ENCODE results near the gene BCAR1.
"Not testable (repeated sequence)": the region's sequence is repeated elsewhere in the genome, so short reads cannot be mapped to it uniquely, and the experiment has no call there.

Gene BCAR1, protein sequence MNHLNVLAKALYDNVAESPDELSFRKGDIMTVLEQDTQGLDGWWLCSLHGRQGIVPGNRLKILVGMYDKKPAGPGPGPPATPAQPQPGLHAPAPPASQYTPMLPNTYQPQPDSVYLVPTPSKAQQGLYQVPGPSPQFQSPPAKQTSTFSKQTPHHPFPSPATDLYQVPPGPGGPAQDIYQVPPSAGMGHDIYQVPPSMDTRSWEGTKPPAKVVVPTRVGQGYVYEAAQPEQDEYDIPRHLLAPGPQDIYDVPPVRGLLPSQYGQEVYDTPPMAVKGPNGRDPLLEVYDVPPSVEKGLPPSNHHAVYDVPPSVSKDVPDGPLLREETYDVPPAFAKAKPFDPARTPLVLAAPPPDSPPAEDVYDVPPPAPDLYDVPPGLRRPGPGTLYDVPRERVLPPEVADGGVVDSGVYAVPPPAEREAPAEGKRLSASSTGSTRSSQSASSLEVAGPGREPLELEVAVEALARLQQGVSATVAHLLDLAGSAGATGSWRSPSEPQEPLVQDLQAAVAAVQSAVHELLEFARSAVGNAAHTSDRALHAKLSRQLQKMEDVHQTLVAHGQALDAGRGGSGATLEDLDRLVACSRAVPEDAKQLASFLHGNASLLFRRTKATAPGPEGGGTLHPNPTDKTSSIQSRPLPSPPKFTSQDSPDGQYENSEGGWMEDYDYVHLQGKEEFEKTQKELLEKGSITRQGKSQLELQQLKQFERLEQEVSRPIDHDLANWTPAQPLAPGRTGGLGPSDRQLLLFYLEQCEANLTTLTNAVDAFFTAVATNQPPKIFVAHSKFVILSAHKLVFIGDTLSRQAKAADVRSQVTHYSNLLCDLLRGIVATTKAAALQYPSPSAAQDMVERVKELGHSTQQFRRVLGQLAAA

DNA sequence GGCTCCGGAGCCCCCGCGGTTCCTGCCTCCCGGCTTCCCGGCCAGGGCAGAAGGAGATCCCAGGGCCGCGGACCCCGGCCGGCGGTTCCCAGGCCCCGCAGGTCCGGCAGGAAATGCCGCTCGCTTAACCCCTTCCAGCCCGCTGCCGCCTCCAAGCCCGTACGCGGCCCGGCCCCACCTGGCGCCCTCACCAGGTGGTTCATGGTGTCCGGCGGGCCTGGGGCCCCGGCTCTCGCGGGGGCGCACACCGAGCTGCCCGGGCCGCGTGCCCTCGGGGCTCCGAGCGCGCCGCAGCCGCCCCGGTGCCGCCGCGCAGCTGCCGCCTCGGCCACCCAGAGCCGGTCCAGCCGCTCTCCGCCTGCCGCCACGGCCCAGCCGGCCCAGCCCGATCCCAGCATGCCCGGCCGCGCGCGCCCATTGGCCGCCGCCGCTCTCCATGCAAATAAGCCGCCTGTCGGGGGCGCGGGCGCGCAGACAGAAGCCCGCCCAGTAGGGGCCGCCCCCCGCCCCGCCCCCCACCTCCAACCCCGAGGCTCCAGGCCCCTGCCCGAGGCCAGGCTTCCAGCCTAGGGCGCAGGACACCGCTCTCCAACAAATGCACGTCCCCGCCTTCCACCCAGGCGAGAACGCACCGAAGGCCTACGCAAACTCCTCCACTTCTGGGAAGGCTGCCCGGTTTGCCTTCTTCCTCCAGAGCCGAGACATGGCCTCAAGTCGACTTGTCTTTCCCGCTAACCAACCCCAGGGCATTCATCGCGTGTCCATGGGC lies at the start of gene BCAR1:
BCAR1 (minus strand) TSS at position 345 of the 769 bp plus-strand sequence; CDS start at position 203, 142 bp downstream.
- peak; percentile 60 for DNase-seq

DNA sequence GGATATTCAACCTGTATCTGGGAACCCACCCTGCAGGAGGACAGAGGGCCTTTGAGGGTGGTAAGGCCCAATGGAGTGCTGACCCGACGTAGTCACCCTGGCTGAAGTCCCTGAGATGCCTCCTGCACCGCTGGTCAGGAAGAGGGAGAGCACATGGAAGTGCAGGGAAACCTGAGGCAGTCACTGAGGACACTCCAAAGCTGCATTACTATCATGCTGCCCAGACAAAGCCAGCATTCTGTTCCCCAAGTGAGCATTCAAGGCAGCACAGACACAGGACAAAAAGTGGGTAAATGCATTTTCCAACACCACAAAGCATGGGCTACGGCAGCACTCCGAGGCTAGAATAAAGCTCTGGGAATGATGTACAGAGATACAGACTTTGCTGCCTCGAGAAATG lies 46.8 kb upstream of the BCAR1 start:
- no peak for DNase-seq

DNA sequence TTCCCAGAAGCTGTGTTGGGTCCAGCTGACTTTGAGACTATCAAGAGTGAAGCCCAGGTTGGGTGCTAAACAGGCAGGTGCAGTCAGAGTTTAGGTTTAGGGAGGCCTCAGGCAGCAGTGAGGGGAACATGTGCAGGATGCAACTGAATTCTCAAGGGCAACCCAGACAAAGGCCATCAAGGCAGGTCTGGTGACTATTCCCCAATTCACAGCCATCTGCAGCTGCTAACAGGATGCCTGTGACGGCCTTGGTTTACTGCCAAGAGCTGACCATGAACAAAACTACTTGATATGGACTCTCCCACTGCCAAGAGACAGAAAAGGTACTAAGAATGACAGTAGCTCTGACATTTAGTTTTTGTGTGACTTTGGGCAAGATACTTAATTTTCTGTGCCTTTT lies 45.2 kb upstream of the BCAR1 start:
- DNase-seq = no peak

DNA sequence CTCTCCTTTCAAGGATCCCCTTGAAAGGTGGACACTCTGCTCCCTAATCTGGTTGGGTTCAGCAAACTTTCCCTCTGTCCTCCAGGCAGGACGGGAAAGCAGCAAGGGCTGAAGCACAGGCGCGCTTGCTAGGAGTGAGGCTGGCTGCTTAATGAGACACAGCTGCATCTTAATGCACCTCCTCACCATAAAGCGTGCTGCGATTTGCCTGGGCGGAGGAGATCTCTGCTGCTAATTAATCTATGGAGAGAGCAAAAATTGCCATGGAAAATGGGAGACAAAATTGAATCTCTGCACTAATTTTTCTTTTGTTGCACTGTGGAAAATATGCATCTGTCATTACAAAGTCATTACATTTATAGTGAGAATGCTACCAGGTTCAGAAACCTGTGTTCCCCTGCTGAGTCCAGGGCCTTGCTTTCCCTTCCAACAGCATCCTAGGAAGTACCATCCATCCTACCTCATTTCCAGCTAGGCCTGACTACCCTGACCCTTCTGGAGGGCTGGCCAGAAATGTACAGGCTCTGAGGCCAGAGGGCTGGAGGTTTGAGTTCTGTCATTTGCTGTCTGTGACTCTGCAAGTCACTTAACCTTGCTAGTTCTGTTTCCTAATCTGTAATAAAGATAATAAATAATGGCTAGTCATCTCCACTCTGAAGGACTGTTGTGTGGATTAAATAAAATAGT lies 43.5 kb upstream of the BCAR1 start:
- DNase-seq = no peak

DNA sequence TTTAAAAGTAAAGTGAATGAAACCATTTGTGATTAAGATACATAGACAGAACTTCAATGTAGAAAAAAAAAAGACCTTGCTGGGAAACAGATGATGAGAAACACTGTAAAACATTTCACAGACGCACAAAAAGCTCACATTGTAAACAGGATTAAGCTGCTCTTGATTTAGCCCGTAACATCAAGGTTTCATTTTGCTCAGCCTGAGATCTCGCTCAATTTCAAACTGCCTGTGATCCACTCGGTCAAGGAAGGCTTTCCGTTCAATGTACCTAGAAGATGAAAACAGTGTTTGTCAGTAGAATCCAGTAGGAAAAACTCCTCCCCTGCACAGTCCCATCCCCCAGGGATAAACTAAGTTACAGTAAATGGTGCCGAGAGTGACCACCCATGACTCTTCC lies 42.3 kb upstream of the BCAR1 start:
- DNase-seq = no peak

DNA sequence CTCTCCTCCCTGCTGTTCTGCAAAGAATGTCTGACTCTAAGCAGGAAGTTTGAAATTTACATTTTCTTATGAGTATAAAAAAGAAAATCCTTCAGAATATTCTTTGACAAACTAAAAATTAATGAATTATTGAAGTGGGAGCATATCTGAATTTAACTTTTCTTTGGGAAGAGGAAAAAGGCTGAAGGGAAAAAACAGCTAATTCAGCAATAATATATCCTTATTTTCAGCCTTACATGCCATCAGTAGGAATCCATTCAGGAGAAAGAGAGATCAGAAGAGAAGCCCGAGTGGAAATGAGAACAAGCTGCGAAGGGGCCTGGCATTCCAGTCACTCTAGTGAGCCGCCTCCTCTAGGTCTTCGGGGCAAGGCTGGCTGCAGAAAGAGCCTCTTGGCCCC lies 41.7 kb upstream of the BCAR1 start:
- DNase-seq = no peak

DNA sequence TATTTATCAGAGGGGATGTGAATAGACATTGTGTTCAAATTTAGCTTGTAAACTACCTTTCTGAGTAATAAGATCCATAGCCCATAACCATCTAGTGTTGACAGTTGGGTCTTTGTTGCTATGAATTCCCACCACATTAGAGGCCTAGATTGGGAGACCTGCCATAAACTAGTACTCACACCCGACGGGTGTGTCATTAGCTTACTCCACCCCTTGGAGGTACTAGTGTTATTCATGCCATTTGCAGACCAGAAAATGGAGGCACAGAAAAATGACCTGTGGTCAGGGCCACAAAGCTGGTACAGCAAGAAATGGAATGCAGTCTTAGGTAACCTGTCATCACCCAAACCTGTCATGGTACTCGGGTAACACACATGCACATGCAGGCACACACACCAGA lies 41.3 kb upstream of the BCAR1 start:
- DNase-seq = no peak

DNA sequence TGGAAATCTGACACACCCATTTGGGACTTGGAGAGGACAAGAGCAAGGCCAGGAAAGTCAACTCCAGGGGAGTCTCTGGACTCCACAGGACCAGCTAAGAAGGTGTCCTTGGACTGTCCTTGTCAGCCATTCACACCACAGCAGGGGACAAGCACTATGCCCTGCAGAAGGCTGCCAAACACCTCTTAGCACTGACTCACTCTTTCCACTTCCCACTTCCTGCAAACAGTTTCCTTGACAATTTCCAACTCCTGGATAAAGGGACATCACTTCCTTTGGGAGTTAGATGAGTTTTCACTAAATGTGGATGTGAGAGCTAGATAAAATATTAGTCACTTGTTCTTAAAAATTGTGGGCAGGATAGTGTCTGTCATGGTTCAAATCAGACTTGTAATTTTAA lies 37.8 kb upstream of the BCAR1 start:
- DNase-seq = no peak

DNA sequence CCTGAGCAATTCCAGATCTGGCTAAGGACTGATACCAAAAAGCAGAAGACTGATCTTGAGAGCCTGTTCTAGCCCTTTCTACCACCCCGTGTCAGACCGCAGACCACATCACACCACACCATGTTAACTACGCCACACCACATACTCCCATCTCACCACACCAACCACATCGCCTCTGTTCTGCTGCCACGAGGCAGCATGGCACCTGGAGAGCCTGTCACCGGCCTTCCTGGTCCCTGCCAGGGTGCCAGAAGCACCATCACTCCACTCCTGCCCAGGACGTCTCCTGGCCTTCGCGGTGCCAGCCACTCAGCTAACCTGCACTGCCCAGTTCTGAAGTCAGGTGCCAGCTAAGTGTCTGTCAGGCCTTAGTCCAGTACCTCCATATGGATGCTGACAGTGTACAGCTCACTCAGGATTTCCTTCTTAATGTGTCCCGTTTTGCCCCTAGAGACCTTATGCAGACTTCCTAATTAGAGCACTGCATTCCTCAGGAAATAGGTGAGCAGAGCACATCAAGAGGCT lies 37.2 kb upstream of the BCAR1 start:
- no peak for DNase-seq

DNA sequence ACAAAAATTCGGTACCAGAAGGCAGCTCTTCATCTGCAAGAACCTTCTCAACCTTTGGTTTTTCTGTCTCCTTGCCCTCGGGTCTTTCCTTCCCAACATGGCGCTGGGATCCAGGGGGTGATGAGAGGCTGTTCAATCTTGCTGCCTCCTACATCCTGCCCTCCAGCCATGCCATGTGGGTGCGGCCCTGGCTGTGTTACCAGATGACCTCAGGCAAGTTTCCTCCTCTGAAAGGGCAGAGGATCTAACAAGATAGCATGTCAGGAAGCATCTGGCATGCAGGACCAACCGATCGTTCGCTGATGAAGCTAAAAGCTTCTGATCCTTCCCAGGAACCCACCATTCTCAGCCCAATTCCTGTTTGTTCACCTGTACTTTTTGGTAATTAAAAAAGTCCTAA lies 36.8 kb upstream of the BCAR1 start:
- no peak for DNase-seq

DNA sequence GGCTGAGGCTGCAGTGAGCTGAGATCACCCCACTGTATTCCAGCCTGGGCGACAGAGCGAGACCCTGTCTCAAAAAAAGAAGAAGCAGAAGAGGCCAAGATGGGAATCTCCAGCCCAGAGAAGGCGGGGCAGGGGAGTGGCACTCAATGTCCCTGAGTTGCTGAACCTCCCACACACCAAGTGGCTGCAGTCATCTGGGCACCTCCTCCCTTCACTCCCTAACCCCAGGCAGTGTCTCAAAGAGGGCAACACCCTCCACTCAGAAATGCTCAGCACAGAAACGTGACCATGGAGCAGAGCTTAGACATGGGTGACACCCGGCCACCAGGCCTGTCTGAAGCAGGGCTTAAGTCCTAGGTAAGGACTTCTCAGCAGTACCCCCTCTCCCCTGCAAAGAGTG lies 36.3 kb upstream of the BCAR1 start:
- DNase-seq = no peak

DNA sequence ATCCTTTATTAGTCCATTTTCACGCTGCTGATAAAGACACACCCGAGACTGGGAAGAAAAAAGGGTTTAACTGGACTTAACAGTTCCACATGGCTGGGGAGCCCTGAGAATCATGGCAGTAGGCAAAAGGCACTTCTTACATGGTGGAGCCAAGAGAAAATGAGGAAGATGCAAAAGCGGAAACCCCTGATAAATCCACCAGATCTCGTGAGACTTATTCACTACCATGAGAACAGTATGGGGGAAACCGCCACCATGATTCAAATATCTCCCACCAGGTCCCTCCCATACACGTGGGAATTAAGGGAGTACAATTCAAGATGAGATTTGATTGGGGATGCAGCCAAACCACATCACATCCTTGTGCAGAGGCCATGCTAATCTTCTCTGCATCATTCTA lies 35.0 kb upstream of the BCAR1 start:
- no peak for DNase-seq

DNA sequence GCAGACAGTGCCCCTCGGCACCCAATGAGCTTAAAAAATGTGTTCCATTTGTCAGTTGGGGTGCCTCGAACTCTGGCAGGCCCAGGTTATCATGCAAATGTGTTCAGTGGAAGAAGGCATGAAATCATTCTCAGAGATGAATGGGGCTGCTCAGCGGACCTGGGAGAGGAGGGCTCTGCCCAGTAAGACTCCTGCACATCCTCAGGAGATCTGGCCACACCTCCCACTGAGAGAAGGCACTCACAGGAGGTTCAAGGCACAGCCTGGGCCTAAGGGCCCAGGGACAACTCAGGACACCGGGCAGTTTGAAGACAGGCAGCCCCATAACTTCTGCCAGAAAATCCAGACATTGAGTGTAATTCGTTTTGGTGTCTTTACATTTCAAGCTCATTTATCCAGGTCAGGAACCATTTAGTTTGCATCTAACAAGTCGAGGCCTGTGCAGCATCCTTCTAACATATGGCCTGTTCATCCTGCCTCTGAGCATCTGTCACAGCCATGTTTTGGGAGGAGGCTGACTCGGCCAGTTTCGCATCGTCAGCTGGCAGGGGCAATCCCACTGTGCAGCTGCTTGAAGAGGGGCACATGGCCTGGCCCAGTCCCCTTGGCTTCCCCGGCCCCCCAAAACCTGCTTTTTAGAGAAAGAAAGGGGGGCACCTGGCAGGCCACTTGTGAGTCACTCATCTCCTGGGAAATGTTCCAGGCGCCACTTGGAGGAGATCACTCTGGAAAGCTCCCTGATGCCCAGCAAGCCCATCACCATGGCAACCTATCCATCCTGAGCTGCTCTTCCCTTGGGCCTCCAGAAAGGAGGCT lies 31.2 kb upstream of the BCAR1 start:
- no peak for DNase-seq

DNA sequence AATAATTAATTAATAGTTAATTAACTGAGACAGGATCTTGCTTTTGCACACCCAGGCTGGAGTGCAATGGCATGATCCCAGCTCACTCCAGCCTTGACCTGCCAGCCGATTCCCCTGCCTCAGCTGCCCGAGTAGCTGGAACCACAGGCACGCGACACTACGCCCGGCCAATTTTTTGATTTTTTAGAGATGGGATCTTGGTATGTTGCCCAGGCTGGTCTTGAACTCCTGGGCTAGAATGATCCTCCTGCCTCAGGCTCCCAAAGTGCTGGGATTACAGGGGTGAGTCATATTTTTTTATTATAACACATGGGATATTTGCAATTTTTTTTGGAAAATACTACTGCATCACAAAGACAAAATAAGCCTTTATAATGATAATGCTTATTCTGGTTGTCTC lies 30.4 kb upstream of the BCAR1 start:
- DNase-seq = no peak

DNA sequence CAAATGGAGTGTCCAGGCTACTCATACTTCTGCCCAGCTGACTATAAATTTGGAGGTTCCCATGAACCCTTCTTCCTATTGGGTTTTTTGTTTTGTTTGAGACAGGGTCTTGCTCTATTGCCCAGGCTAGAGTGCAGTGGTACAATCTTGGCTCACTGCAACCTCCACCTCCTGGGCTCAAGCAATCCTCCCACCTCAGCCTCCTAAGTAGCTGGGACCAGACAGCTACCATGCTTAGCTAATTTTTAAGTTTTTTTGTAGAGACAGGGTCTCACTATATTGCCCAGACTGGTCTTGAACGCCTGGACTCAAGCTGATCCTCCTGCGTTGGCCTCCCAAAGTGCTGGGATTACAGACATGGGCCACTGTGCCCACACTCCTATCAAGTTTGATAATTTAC lies 29.6 kb upstream of the BCAR1 start:
- DNase-seq = not testable (repeated sequence)

DNA sequence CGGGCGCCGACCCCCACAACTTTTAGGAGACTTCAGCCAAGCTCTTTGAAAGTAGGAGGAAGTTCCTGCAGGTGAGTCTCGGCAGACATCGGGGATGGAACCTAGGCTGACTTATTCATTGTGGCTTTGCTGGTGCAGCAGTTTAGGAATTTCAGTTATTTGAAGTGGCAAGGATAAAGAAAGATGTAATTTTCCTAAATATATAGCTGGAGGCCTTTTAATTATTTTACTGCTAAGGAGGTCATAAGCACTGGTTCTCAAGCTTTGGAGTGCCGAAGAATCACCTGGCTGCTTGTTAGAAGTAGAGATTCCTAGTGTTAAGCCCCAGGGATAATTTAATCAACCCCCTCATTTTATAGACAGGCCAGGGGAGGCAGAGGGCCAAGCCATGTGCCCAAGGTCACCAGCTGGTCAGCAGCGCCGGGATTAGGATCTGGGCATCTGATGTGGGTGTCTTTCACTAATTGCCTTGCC lies 28.9 kb upstream of the BCAR1 start:
- no peak for DNase-seq

DNA sequence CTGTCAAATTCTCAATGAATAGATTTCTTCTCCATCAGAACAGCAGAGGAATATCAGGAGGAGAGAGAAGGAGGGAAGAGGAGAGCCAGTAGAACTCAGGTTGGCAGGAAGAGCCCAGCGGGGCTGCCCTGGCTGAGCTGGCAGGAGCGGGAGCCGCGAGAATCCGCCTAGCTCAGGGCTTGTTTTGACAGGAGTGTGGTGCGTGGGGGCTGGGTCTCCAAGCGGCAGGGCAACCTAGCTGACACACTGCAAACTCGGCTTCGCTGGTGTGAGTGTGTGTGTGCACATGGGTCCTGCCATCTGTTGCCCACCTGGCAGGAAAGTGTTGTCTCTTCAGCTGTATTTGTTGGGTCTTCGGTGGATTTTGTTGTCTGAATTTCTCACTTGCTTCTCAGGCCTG lies 27.9 kb upstream of the BCAR1 start:
- no peak for DNase-seq

DNA sequence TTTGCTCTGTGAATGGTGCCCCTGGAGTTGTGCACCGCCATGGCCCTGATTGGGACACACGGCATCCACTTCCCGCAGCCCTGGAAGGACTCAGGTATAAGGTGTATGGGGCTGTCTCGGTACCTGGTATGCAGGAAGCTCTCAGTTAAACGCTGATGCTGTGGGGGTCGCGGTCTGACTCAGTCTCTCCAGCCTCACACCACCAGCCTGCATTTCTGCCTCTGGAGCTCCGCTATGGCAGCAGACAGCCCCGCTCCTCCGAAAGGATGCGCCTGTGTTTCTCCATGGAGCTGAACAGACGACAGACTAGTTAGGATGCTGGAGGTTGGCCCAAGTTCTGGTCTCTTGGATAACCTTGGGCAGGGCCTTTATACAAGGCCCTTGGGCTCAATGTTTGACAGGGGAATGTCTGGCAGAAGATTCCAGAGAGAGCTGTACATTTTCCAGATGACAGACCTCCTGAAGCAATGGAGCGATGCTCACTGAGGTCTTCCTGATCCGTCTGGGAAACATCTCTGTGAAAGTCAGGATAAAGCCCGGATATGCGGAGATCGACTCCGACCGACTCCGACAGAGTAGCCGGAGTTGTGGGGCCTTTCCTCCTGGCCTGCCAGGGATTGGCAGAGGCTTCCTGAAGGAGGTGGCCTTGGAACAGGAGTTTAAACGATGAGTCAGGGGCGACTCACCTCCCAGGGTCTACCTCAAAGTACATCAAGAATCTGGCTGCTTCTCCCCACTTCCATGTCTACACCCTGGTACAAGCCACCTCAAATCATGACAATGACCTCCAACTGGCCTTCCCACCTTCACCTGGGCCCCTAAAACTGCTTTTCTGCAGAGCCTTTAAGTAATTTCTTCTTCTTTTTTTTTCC lies 21.9 kb upstream of the BCAR1 start:
- no peak for DNase-seq

DNA sequence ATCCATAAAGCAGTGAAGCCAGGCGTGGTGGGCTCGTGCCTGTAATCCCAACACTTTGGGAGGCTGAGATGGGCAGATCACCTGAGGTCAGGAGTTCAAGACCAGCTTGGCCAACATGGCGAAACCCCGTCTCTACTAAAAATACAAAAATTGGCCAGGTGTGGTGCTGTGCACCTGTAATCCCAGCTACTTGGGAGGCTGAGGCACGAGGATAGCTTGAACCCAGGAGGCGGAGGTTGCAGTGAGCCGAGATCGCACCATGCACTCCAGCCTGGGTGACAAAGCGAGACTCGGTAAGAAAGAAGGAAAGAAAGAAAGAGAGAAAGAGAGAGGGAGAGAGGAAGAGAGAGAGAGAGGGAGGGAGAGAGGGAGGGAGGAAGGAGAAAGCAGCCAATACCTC lies 21.2 kb upstream of the BCAR1 start:
- not testable (repeated sequence) for DNase-seq

DNA sequence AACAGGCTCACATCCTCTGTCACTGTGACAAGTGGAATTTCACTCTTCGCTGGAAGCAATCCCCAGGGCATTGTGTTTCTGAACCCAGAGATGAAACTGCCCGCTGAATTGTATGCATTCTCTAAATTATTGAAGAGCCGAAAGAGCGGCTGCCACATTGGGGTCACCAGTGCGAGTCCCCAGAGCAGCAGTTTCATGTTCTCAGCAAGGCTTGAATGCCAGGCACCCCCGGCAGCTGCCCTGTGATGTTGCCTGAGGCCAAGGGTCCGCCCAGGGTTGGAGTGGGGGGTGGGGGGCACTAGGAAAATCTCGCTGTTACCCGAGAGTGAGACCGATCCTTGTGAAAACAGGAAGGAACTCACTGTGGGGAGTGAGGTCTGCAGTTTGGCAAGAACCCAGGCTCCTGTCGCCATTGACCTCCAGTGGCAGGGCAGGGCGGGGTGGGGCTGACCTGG lies 20.7 kb upstream of the BCAR1 start:
- no peak for DNase-seq
